Measurements from ENCODE around the gene SP140.

DNA sequence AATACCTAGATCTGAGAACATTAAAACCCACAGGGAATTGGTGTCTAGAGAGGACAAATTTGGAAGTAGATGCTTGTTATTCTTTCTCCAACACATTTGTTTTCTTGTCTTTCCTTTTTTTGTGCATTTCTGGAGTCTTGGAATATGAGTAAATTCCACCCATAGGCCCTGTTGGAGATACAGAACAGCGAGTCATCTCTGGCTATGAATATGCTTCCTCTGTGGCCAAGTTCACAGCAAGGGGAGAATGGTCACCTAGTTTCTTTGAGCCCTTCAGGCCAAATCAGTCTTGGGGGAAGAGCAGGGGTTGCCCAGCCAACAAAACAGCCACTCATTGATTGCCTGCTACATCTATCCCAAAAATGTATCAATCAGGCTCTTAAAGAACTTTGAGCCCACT lies 132.8 kb downstream of the SP140 start:
- TF ChIP-seq CTCF (IDR thresholded peaks at IDR 0.05), result no peak
- TF ChIP-seq, protein P1, sequence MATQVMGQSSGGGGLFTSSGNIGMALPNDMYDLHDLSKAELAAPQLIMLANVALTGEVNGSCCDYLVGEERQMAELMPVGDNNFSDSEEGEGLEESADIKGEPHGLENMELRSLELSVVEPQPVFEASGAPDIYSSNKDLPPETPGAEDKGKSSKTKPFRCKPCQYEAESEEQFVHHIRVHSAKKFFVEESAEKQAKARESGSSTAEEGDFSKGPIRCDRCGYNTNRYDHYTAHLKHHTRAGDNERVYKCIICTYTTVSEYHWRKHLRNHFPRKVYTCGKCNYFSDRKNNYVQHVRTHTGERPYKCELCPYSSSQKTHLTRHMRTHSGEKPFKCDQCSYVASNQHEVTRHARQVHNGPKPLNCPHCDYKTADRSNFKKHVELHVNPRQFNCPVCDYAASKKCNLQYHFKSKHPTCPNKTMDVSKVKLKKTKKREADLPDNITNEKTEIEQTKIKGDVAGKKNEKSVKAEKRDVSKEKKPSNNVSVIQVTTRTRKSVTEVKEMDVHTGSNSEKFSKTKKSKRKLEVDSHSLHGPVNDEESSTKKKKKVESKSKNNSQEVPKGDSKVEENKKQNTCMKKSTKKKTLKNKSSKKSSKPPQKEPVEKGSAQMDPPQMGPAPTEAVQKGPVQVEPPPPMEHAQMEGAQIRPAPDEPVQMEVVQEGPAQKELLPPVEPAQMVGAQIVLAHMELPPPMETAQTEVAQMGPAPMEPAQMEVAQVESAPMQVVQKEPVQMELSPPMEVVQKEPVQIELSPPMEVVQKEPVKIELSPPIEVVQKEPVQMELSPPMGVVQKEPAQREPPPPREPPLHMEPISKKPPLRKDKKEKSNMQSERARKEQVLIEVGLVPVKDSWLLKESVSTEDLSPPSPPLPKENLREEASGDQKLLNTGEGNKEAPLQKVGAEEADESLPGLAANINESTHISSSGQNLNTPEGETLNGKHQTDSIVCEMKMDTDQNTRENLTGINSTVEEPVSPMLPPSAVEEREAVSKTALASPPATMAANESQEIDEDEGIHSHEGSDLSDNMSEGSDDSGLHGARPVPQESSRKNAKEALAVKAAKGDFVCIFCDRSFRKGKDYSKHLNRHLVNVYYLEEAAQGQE (IDR thresholded peaks at IDR 0.05; ENCODE audit: insufficient read depth in 1 of 2, low read depth in 2 of 2, low read length in 1 of 2), result no peak
- no peak for TF ChIP-seq POLR2AphosphoS5 (IDR thresholded peaks at IDR 0.05; ENCODE audit: low read depth, low read length)
- no peak for TF ChIP-seq TCF7L2 (IDR thresholded peaks at IDR 0.05; ENCODE audit: low read depth, low read length)
